Lung (tissue), 12 donors: ENCODE measurements around the gene JOSD2. TPM values are rescaled to one million over a fixed set of nuclear protein-coding genes. Genes with fewer than 3 reads are reported as not detected.

Experiments
- ATAC-seq: fragments of 200-7000 bp; cut with Tn5 transposase; one replicate; pipeline ENCODE4 v1.9.1; 2020; ENCODE audit warnings: moderate number of reproducible peaks; ENCODE audit not compliant: insufficient read depth, low FRiP score
- DNase-seq, 3 donors: peaks; one replicate each; pipeline ENCODE4 v3.0.0-alpha.2; 2013 to 2017
- H3K27ac ChIP-seq, 2 donors: one replicate each; pipeline ENCODE4 v1.5.1; 2013; ENCODE audit warnings: mild to moderate bottlenecking in 2 of 2, moderate library complexity in 2 of 2, control low read depth in 1 of 2, inconsistent platforms in 1 of 2, low read depth in 1 of 2, low read length in 1 of 2
- H3K27me3 ChIP-seq, 3 donors: one replicate each; pipeline ENCODE4 v1.5.1; 2013; ENCODE audit warnings: low read length in 2 of 3; ENCODE audit not compliant: control insufficient read depth in 3 of 3, insufficient read depth in 3 of 3
- H3K36me3 ChIP-seq, 4 donors: one replicate each; pipeline ENCODE4 v1.5.1; 2013; ENCODE audit warnings: low read length in 4 of 4, mild to moderate bottlenecking in 1 of 4, moderate library complexity in 1 of 4; ENCODE audit not compliant: control insufficient read depth in 4 of 4, insufficient read depth in 4 of 4
- H3K4me1 ChIP-seq, 5 donors: one replicate each; pipeline ENCODE4 v1.5.1; 2013; ENCODE audit warnings: low read length in 5 of 5, mild to moderate bottlenecking in 2 of 5, moderate library complexity in 1 of 5; ENCODE audit not compliant: control insufficient read depth in 5 of 5, insufficient read depth in 5 of 5
- H3K4me3 ChIP-seq: one replicate; pipeline ENCODE4 v1.5.1; 2013; ENCODE audit warnings: mild to moderate bottlenecking, control low read depth, moderate library complexity
- H3K9ac ChIP-seq, 2 donors: one replicate each; pipeline ENCODE4 v1.5.1; 2013; ENCODE audit warnings: low read length in 2 of 2, control low read depth in 1 of 2; ENCODE audit not compliant: insufficient read depth in 1 of 2
- H3K9me3 ChIP-seq, 4 donors: one replicate each; pipeline ENCODE4 v1.5.1; 2013; ENCODE audit warnings: low read length in 3 of 4, mild to moderate bottlenecking in 1 of 4, moderate library complexity in 1 of 4; ENCODE audit not compliant: control insufficient read depth in 4 of 4, insufficient read depth in 3 of 4
- CTCF ChIP-seq: IDR thresholded peaks from 2 replicates; pipeline ENCODE4 v1.5.1; 2012; ENCODE audit warnings: mild to moderate bottlenecking; ENCODE audit errors: control extremely low read depth, extremely low read depth
- WGBS, 2 donors: extraction: QIAGEN DNeasy Blood & Tissue Kit; methylation state at CpG; one replicate each; pipeline ENCODE4 v1.1.7; 2013; 5-methylcytosine and 5-hydroxymethylcytosine counted together
- polyA plus RNA-seq, 2 donors: library from polyadenylated mRNA; stranded (reverse); fragments of 200-250 nt; gene quantifications; one replicate each; pipeline ENCODE4 v1.2.1, GENCODE V29; 2013
- total RNA-seq, 2 donors: library from RNA; depleted of rRNA in 1 of 2; stranded (reverse); fragments of >200 nt in 1 of 2; gene quantifications; one replicate each; pipeline ENCODE4 v1.2.1, GENCODE V29; 2014 to 2021
- donor health status: control.
- donor health status: control.
- donor health status: Bipolar disorder and iron deficiency.
- donor health status: healthy.
- donor health status: DM: yes; HTN: yes; CAD: no.

JOSD2 gene
- total and polyA plus RNA-seq, 4 donors = 9.8 to 76.8 (median 63.5) TPM

- Histone ChIP-seq H3K27ac (no peak overlapping the region), H3K4me3 (no peak overlapping the region), H3K36me3 (no peaks in the 10 kb centered on the region), H3K4me1 (peaks cover 0 to 21% (median 0%) of the 10 kb centered on the region in 5 donors), H3K9me3 (peaks cover 0 to 2% (median 0%) of the 10 kb centered on the region in 4 donors), H3K9ac (no peak overlapping the region), H3K27me3 (peaks cover 0 to 22% (median 3%) of the 10 kb centered on the region in 3 donors)
- WGBS, 2 donors = 65 to 73% methylated on average over 18 of the region's 18 CpGs
- peak in 1 of 3 donors; percentile 28 for DNase-seq
- no peak for ATAC-seq
- TF ChIP-seq CTCF = no peak
Measured at GRCh38 chr19:50547385-50548190, 36.6 kb upstream of the JOSD2 start.

GRCh38 chr19:50546527-50547221, 35.7 kb upstream of the JOSD2 start:
- 72 to 81% methylated on average over 29 of the region's 29 CpGs for WGBS, 2 donors
- no peak for TF ChIP-seq CTCF

GRCh38 chr19:50542943-50543342, 32.0 kb upstream of the JOSD2 start:
- no peak overlapping the region for H3K27ac ChIP-seq
- DNase-seq (no peak), ATAC-seq (no peak)
- no peak overlapping the region for H3K4me3 ChIP-seq
- no peaks in the 10 kb centered on the region for H3K36me3 ChIP-seq
- peaks cover 0 to 2% (median 0%) of the 10 kb centered on the region in 5 donors for H3K4me1 ChIP-seq
- H3K9ac ChIP-seq = no peak overlapping the region
- WGBS, 2 donors = 82 to 87% methylated on average over 21 of the region's 21 CpGs
- TF ChIP-seq CTCF = no peak
- no peaks in the 10 kb centered on the region for H3K27me3 ChIP-seq
- no peaks in the 10 kb centered on the region for H3K9me3 ChIP-seq

More at GRCh38 chr19:50546527-50547221, 35.7 kb upstream of the JOSD2 start:
- Histone ChIP-seq H3K4me1 (peaks cover 0 to 15% (median 0%) of the 10 kb centered on the region in 5 donors), H3K9ac (no peak overlapping the region), H3K36me3 (no peaks in the 10 kb centered on the region), H3K9me3 (peaks cover 0 to 2% (median 0%) of the 10 kb centered on the region in 4 donors), H3K27me3 (peaks cover 0 to 17% (median 3%) of the 10 kb centered on the region in 3 donors), H3K27ac (no peak overlapping the region), H3K4me3 (no peak overlapping the region)
- no peak for DNase-seq
- no peak for ATAC-seq
